ENCODE data around the gene BLNK. TPM values are rescaled to one million over a fixed set of nuclear protein-coding genes. Genes with fewer than 3 reads are reported as not detected.

Gene BLNK
- total and polyA plus RNA-seq, 2 donors (not counting 1 experiment from before 2014, with no cell fraction given), result 153 to 205 TPM

DNA sequence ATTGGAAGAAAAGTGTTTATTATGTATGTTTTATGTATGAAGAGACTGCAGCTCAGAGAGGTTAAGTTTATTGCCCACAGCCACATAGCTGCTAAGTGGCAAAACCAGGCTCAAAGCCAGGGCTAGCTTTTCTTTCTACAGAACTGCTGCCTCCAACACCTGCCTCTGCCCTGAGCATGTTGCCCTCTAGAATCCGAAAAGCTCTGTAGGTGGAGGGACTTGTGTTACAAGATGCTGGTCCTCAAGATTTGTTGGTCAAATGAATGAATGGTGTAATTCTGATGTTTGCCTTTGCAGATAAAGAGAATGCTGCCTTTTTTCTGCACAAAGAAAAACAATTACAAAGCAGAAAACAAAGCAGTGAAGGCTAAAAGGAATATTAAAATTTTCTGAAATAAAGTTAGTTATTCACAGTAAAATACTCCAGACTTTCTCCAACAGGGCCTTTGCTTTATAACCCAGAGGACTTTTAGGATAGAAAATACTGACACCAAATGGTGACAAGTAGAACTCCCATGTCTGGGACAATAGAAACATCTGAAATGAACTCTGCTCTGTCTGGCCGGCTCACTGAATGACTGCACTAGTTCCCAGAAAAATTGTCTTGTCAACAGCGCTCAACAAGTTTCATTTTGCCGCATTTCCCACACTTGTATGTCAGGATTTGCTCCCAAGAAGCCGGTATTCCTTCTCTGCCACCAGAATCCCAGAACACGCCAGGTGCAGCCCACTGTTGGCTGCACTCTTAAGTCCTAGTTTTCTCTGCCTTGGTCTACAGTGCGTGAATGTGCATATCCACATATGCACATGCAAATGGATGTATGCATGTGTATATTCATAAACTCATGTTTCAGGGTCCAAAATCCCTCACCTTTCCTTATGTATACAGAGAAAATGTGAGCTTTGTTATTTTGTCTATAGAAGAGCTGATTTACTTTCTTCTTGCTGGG lies 21.9 kb upstream of the BLNK start:
- intact Hi-C loops (cut with micrococcal nuclease), result loop anchor here (1.0 to 10.0 kb wide), 5 partner anchors 14 to 276 kb away; partner anchors contain the start of genes BLNK and CCNJ
- H3K36me3 ChIP-seq (replicated peaks in 1 of 2; ENCODE audit: control extremely low read depth in 1 of 2, control insufficient read depth in 1 of 2, extremely low read depth in 1 of 2, insufficient read depth in 2 of 2, low read length in 1 of 2), result no peaks in the 10 kb centered on the region
- peaks cover 49 to 52% of the 10 kb centered on the region in 2 donors for H3K4me1 ChIP-seq (ENCODE audit: control insufficient read depth in 2 of 2, insufficient read depth in 2 of 2, low read length in 2 of 2)
- H2AFZ ChIP-seq (ENCODE audit: insufficient read depth, low read depth, low read length, poor library complexity, severe bottlenecking), result peak overlapping the region; percentile 14
- H3K27me3 ChIP-seq (replicated peaks in 1 of 4; ENCODE audit: control extremely low read depth in 1 of 4, control insufficient read depth in 3 of 4, insufficient read depth in 4 of 4, low read length in 3 of 4), result no peaks in the 10 kb centered on the region
- ChIA-PET CTCF (interaction anchor here (0.6 to 13.8 kb wide), 27 partner anchors 10 to 277 kb away, joined by 3 to 964 read pairs (median 7); partner anchors contain the start of genes BLNK, DNTT and ZNF518A), POLR2A (interaction anchor here (0.7 to 3.7 kb wide), 3 partner anchors 46 to 64 kb away, joined by 3 to 37 read pairs (median 19); no protein-coding TSS in a partner anchor)
- H3K4me1 Mint-ChIP-seq, result peaks cover 58% of the 10 kb centered on the region
- 25% methylated on average over 4 of the region's 7 CpGs for WGBS (ENCODE audit: insufficient coverage)
- no peaks in the 10 kb centered on the region for H3K9me3 Mint-ChIP-seq (ENCODE audit: insufficient read depth)
- no peak overlapping the region for H3K4me3 ChIP-seq (ENCODE audit: control extremely low read depth in 1 of 5, extremely low read depth in 1 of 5, insufficient read depth in 1 of 5, low read depth in 2 of 5, low read length in 4 of 5)
- no peaks in the 10 kb centered on the region for H4K20me1 ChIP-seq (ENCODE audit: control insufficient read depth, insufficient read depth, low read length, poor library complexity, severe bottlenecking)
- H3K27ac Mint-ChIP-seq, result no peak overlapping the region
- peak; percentile 76 for DNase-seq
- no peak overlapping the region for H3K4me2 ChIP-seq (replicated peaks; ENCODE audit: low read depth, low read length, poor library complexity, severe bottlenecking)
- no peaks in the 10 kb centered on the region for H3K27me3 Mint-ChIP-seq
- ATAC-seq (ENCODE audit: low read depth), result peak; percentile 67
- no peak overlapping the region for H3K4me3 Mint-ChIP-seq
- H3K79me2 ChIP-seq (ENCODE audit: control insufficient read depth, insufficient read depth, low read length), result peaks cover 50% of the 10 kb centered on the region
- no peak overlapping the region for H3K9ac ChIP-seq (ENCODE audit: low read length)
- no peak for TF ChIP-seq EZH2 (IDR thresholded peaks at IDR 0.05; ENCODE audit: borderline replicate concordance, insufficient read depth, low read depth, low read length, poor library complexity, severe bottlenecking)
- peak; percentile 84 for TF ChIP-seq CTCF (IDR thresholded peaks at IDR 0.05)
- H3K27ac ChIP-seq (ENCODE audit: low read length in 2 of 2), result peak overlapping the region in 1 of 2 donors; percentile 4
- H3K9me3 ChIP-seq (ENCODE audit: control extremely low read depth in 1 of 3, control insufficient read depth in 2 of 3, insufficient read depth in 1 of 3, low read length in 2 of 3), result no peaks in the 10 kb centered on the region

Measured in B cell (primary cell).